Upper lobe of left lung (tissue), 4 donors: ENCODE results near the gene PRR5L.

ENCODE experiments used
- POLR2A ChIP-seq, 4 donors: fragments of 450-650 bp; IDR thresholded peaks; one replicate each; pipeline ENCODE4 v1.5.1; 2016 to 2017; ENCODE audit warnings: antibody characterized with exemption in 4 of 4, mild to moderate bottlenecking in 2 of 4
- TF ChIP-seq, protein P1 (sequence below), 6 experiments: fragments of 450-650 bp in 4 of 6; fragments of 200-600 bp in 2 of 6; sonication (generic) in 2 of 6; IDR thresholded peaks; one replicate each; pipeline ENCODE4 v1.5.1; 2016 to 2019; ENCODE audit warnings: antibody characterized with exemption in 6 of 6

DNA sequence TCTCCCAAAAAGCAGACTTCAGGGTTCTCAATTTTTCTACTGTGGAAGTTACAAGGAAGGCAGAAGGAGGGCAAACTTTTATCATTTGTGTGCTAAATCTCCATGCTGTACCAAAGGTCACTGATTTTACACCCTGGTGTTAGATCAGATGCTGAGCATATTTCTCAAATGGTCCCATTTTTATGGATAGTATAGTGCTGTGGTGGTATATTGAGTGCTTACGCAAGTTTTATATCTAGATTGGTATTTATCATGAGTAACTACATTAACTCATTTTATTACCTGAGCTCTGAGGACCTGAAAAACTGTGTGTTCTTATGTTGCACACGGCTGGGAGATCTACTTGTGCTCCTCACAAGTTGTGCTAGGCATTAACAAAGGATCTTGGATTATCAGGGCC lies 75.1 kb downstream of the PRR5L start:
- TF ChIP-seq, protein P1, sequence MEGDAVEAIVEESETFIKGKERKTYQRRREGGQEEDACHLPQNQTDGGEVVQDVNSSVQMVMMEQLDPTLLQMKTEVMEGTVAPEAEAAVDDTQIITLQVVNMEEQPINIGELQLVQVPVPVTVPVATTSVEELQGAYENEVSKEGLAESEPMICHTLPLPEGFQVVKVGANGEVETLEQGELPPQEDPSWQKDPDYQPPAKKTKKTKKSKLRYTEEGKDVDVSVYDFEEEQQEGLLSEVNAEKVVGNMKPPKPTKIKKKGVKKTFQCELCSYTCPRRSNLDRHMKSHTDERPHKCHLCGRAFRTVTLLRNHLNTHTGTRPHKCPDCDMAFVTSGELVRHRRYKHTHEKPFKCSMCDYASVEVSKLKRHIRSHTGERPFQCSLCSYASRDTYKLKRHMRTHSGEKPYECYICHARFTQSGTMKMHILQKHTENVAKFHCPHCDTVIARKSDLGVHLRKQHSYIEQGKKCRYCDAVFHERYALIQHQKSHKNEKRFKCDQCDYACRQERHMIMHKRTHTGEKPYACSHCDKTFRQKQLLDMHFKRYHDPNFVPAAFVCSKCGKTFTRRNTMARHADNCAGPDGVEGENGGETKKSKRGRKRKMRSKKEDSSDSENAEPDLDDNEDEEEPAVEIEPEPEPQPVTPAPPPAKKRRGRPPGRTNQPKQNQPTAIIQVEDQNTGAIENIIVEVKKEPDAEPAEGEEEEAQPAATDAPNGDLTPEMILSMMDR (IDR thresholded peaks at IDR 0.05): no peak
- no peak for TF ChIP-seq POLR2A (IDR thresholded peaks at IDR 0.05)
